ENCODE data around the gene CENPX. TPM values are rescaled to one million over a fixed set of nuclear protein-coding genes. Genes with fewer than 3 reads are reported as not detected.

CENPX gene
- total RNA-seq, 1 experiment from 2014 or later, result 247 TPM

- Histone ChIP-seq H3K36me3 (replicated peaks; ENCODE audit: control insufficient read depth, insufficient read depth, low read length) (no peaks in the 10 kb centered on the region), H3K27me3 (ENCODE audit: control insufficient read depth, insufficient read depth, low read length) (no peaks in the 10 kb centered on the region; the same call in 1 of the 2 replicates), H3K4me3 (ENCODE audit: insufficient read depth, low read depth, low read length) (peak within 1 kb of the TSS; percentile 65)
- peak; percentile 100 for DNase-seq
These were observed 14.6 kb upstream of the CENPX start, which contains the start of gene DCXR for GRCh38 chr17:82037092-82037888. Gene DCXR (minus strand): TSS chr17:82037697. CDS start chr17:82037682, 15 bp downstream.

GRCh38 chr17:82036634-82037091, 14.0 kb upstream of the CENPX start:
- Histone ChIP-seq H3K27me3 (ENCODE audit: control insufficient read depth, insufficient read depth, low read length) (no peaks in the 10 kb centered on the region; the same call in 1 of the 2 replicates), H3K36me3 (replicated peaks; ENCODE audit: control insufficient read depth, insufficient read depth, low read length) (no peaks in the 10 kb centered on the region), H3K4me3 (ENCODE audit: insufficient read depth, low read depth, low read length) (peak overlapping the region; percentile 65)
- no peak for DNase-seq

GRCh38 chr17:82035956-82036633, 13.4 kb upstream of the CENPX start:
- H3K4me3 ChIP-seq (ENCODE audit: insufficient read depth, low read depth, low read length), result no peak overlapping the region; the same call in 1 of the 2 replicates

GRCh38 chr17:82035488-82035887, 12.8 kb upstream of the CENPX start:
- Histone ChIP-seq H3K27me3 (ENCODE audit: control insufficient read depth, insufficient read depth, low read length) (no peaks in the 10 kb centered on the region; the same call in 1 of the 2 replicates), H3K36me3 (replicated peaks; ENCODE audit: control insufficient read depth, insufficient read depth, low read length) (no peaks in the 10 kb centered on the region), H3K4me3 (ENCODE audit: insufficient read depth, low read depth, low read length) (no peak overlapping the region)
- no peak for DNase-seq

More at GRCh38 chr17:82035956-82036633, 13.4 kb upstream of the CENPX start:
- H3K36me3 ChIP-seq (replicated peaks; ENCODE audit: control insufficient read depth, insufficient read depth, low read length), result no peaks in the 10 kb centered on the region
- DNase-seq, result no peak
- H3K27me3 ChIP-seq (ENCODE audit: control insufficient read depth, insufficient read depth, low read length), result no peaks in the 10 kb centered on the region; the same call in 1 of the 2 replicates

- Histone ChIP-seq H3K27me3 (ENCODE audit: control insufficient read depth, insufficient read depth, low read length) (no peaks in the 10 kb centered on the region; the same call in 1 of the 2 replicates), H3K36me3 (replicated peaks; ENCODE audit: control insufficient read depth, insufficient read depth, low read length) (no peaks in the 10 kb centered on the region), H3K4me3 (ENCODE audit: insufficient read depth, low read depth, low read length) (no peak overlapping the region)
- DNase-seq, result no peak
These were observed 11.8 kb upstream of the CENPX start for GRCh38 chr17:82034371-82035011.

- no peak for DNase-seq
- Histone ChIP-seq H3K27me3 (ENCODE audit: control insufficient read depth, insufficient read depth, low read length) (no peaks in the 10 kb centered on the region; the same call in 1 of the 2 replicates), H3K4me3 (ENCODE audit: insufficient read depth, low read depth, low read length) (no peak overlapping the region), H3K36me3 (replicated peaks; ENCODE audit: control insufficient read depth, insufficient read depth, low read length) (no peaks in the 10 kb centered on the region)
These were observed 10.8 kb upstream of the CENPX start for GRCh38 chr17:82033359-82034085.

- Histone ChIP-seq H3K4me3 (ENCODE audit: insufficient read depth, low read depth, low read length) (peak overlapping the region; percentile 64), H3K27me3 (ENCODE audit: control insufficient read depth, insufficient read depth, low read length) (no peaks in the 10 kb centered on the region; the same call in 1 of the 2 replicates), H3K36me3 (replicated peaks; ENCODE audit: control insufficient read depth, insufficient read depth, low read length) (peaks cover 3% of the 10 kb centered on the region)
- DNase-seq, result peak; percentile 97
These were observed 9.4 kb upstream of the CENPX start for GRCh38 chr17:82031885-82032627.

- peak; percentile 94 for DNase-seq
- peaks cover 4% of the 10 kb centered on the region for H3K36me3 ChIP-seq (replicated peaks; ENCODE audit: control insufficient read depth, insufficient read depth, low read length)
- no peaks in the 10 kb centered on the region; the same call in 1 of the 2 replicates for H3K27me3 ChIP-seq (ENCODE audit: control insufficient read depth, insufficient read depth, low read length)
- peak within 1 kb of the TSS; percentile 64 for H3K4me3 ChIP-seq (ENCODE audit: insufficient read depth, low read depth, low read length)
These were observed 8.7 kb upstream of the CENPX start, which contains the start of gene RAC3 for GRCh38 chr17:82031303-82031884. Gene RAC3 (plus strand): TSS chr17:82031678. CDS start chr17:82031762, 84 bp downstream.

- Histone ChIP-seq H3K4me3 (ENCODE audit: insufficient read depth, low read depth, low read length) (peak overlapping the region; percentile 60), H3K27me3 (ENCODE audit: control insufficient read depth, insufficient read depth, low read length) (no peaks in the 10 kb centered on the region; the same call in 1 of the 2 replicates), H3K36me3 (replicated peaks; ENCODE audit: control insufficient read depth, insufficient read depth, low read length) (peaks cover 6% of the 10 kb centered on the region)
- DNase-seq, result peak; percentile 97
These were observed 8.0 kb upstream of the CENPX start for GRCh38 chr17:82030470-82031302.

- Histone ChIP-seq H3K27me3 (ENCODE audit: control insufficient read depth, insufficient read depth, low read length) (no peaks in the 10 kb centered on the region; the same call in 1 of the 2 replicates), H3K36me3 (replicated peaks; ENCODE audit: control insufficient read depth, insufficient read depth, low read length) (peaks cover 6% of the 10 kb centered on the region), H3K4me3 (ENCODE audit: insufficient read depth, low read depth, low read length) (no peak overlapping the region; the same call in 1 of the 2 replicates)
- DNase-seq, result no peak
These were observed 7.4 kb upstream of the CENPX start for GRCh38 chr17:82029990-82030469.

- H3K36me3 ChIP-seq (replicated peaks; ENCODE audit: control insufficient read depth, insufficient read depth, low read length), result peaks cover 6% of the 10 kb centered on the region
- H3K4me3 ChIP-seq (ENCODE audit: insufficient read depth, low read depth, low read length), result no peak overlapping the region
- no peaks in the 10 kb centered on the region; the same call in 1 of the 2 replicates for H3K27me3 ChIP-seq (ENCODE audit: control insufficient read depth, insufficient read depth, low read length)
- no peak for DNase-seq
These were observed 6.7 kb upstream of the CENPX start for GRCh38 chr17:82029391-82029790.

- Histone ChIP-seq H3K4me3 (ENCODE audit: insufficient read depth, low read depth, low read length) (no peak overlapping the region), H3K36me3 (replicated peaks; ENCODE audit: control insufficient read depth, insufficient read depth, low read length) (peaks cover 6% of the 10 kb centered on the region), H3K27me3 (ENCODE audit: control insufficient read depth, insufficient read depth, low read length) (no peaks in the 10 kb centered on the region; the same call in 1 of the 2 replicates)
- no peak for DNase-seq
These were observed 6.3 kb upstream of the CENPX start for GRCh38 chr17:82028966-82029365.
